Hippocampal formation (tissue), 2 donors: Measurements from ENCODE around the gene CPNE5.

Source experiments
- DNase-seq, 2 donors: peaks; one replicate each; lab custom pipeline; 2025; lab: John Stamatoyannopoulos, UW

Gene CPNE5

GRCh38 chr6:36700071-36700812, 139.0 kb downstream of the CPNE5 start:
- DNase-seq = no peak

- no peak for DNase-seq
These were observed 139.9 kb downstream of the CPNE5 start for GRCh38 chr6:36699348-36699747.

- no peak for DNase-seq
These were observed 140.4 kb downstream of the CPNE5 start for GRCh38 chr6:36698871-36699271.

- no peak for DNase-seq
These were observed 141.0 kb downstream of the CPNE5 start for GRCh38 chr6:36698196-36698595.

GRCh38 chr6:36697481-36697903, 141.8 kb downstream of the CPNE5 start, which contains the start of gene RAB44:
Gene RAB44, plus strand, starts transcription at chr6:36697826. Its CDS starts 6,410 bp downstream, at chr6:36704236.
- no peak for DNase-seq

- no peak for DNase-seq
These were observed 143.8 kb downstream of the CPNE5 start for GRCh38 chr6:36695414-36695813.

GRCh38 chr6:36694616-36695015, 144.6 kb downstream of the CPNE5 start:
- no peak for DNase-seq

- DNase-seq = no peak
These were observed 146.2 kb downstream of the CPNE5 start for GRCh38 chr6:36692861-36693702.

- no peak for DNase-seq
These were observed 147.0 kb downstream of the CPNE5 start for GRCh38 chr6:36692220-36692619.

- DNase-seq = no peak
These were observed 147.6 kb downstream of the CPNE5 start for GRCh38 chr6:36691612-36692011.

- DNase-seq = no peak
These were observed 148.2 kb downstream of the CPNE5 start for GRCh38 chr6:36691011-36691410.
